Amniotic stem cell (primary cell): ENCODE data around the gene HLA-DPA1.
"Not testable (repeated sequence)": the region's sequence is repeated elsewhere in the genome, so short reads cannot be mapped to it uniquely, and the experiment has no call there.

ENCODE experiments used
- DNase-seq: peaks from one replicate; lab custom pipeline; 2025; lab: John Stamatoyannopoulos, UW

Gene HLA-DPA1

GRCh38 chr6:33064723-33065122 is 8.7 kb downstream of the HLA-DPA1 start:
- no peak for DNase-seq

- DNase-seq: not testable (repeated sequence)
Observed at GRCh38 chr6:33063435-33063834, 10.0 kb downstream of the HLA-DPA1 start.

GRCh38 chr6:33061987-33062386 is 11.5 kb downstream of the HLA-DPA1 start:
- no peak for DNase-seq

DNA sequence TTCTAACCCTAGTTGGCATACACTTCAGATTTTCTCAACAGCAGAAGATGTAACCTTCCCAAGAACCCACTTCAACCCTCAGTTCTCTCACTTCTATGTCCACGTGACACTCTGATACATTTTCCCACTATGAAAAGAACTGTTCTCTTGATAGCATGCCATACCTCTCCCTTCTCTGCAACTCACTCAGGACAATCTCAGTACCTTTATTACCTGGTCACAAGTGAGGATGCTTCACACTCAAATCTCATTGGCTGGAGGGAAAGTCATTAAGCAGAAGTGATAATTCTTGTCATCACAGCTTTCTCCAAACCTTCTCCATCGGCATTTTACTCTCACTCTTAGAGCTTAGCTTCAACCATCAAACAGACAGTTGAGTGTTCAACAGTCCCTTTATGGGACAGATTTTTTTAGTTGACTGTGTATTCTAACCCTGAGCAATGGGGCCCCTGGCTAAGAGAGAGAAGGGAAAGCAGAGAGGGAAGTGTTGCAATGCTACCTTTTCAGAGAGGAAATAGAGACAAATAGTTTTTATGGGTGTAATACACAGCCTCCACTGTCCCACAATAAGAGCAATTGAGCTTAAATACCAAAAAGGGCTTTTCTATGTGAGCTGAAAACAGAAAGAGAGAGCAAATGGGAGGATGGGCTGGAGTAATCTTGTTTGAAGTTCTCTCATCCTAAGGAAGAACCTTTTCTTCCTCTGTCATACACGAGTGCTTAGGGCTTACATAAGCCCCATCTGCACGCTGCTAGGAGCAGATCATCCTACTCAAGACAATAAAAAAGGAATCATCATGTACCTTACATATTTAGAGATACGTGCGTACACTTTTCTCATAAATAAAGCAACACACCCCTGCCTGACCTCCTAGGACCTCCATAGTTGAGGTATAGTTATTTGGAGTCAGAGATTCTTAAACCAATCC is 16.0 kb downstream of the HLA-DPA1 start:
- no peak for DNase-seq

DNA sequence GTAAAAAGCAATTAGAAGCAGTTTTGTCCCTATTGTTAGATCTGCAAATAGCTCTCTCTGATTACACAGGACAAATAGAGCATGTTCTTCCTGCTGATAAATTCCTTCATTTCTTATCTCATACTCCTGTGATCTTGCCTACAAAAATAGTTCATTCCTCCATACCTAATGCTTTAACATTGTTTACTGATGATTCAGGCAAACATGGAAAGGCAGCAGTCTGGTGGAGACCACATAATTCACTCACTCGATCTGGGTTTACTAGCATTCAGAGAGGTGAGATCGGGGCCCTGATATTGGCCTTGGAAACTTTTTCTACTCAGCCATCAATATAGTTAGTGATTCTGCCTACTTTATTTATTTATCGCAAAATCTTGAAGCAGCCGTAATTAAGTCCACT is 20.2 kb downstream of the HLA-DPA1 start:
- no peak for DNase-seq

DNA sequence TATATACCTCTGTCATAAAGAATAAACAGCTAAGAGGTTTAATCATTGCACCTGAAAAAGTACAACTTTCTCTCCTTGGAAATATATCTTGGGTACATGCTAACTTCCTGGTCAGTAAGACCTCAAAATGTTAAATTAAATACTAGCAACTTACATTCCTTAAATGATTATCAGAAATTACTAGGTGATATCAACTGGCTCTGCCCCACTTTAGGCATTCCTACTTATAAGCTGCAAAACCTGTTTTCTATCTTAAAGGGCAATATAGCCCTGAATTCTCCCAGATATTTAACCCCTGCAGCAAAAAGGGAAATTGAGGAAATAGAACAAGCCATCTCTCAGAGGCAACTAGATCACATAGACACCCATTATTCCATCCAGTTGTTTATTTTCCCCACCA is 20.8 kb downstream of the HLA-DPA1 start:
- DNase-seq: no peak

DNA sequence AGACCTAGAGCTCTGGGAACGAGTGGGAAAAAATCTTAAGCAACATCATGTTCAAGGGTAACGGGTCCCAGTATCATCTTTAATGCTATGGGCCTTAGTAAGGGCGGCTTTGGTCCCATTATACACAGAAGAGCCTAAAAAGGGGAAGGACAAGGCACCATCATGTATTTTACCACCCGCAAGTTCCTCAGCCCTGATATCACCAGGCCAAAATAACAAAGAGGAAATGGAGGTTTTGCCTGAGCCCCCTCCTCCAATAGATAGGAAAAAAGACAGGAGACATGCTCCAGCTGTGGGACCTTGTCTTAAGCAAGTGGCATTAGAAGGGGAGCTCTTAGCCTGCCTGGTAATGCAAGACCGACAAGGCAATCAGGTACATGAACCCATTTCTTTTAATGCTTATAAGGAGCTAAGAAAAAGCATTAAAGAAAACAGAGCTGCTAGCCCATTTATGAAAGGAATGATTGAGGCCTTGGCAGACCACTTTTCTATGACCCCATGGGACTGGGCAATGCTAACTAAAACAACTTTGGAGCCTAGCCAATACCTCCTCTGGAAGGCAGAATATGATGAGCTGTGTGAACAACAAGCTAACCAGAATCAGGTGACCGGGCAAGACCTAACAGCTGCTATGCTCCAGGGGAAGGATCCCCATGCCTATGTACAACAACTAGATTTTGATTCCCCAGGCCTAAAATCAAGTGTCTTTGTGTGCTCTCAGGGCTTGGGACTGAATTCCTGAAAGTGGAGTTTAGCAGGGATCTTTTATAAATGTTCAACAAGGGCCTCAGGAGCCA is 23.2 kb downstream of the HLA-DPA1 start:
- DNase-seq: no peak

- DNase-seq: no peak
Observed at GRCh38 chr6:33049323-33050013, 24.0 kb downstream of the HLA-DPA1 start.

DNA sequence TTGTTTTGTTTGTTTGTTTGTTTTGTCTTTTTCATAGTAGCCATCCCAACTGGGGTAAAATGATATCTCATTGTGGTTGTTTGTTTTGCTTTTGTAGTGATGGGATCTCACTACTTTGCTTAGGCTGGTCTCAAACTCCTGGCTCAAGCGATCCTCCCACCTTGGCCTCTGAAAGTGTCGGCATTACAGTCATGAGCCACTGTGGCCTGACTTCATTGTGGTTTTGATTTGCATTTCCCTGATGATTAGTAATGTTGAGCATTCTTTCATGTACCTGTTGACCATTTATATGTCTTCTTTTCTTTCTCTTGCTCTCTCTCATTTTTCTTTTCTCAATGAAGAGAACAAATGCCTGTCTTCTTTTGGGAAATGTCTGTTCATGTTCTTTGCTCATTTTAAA is 33.3 kb downstream of the HLA-DPA1 start:
- DNase-seq: no peak

DNA sequence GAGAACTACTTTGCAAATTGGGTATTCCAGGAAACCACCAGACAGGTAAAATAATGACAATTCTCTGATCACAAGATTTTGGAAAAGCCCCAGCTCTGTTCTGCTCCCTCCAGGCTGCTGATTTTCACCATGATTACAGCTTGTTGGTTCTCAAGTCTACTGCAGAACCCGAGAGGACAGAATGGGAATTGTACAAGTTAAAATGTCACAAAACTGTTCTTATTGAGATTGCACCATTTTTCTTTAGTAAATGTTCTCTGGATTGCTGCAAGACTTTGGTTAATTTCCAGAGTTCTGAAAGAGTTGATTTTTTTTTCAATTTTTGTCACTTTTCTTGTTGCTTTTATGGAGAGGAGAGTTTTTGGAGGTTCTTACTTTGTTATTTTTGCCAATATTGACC is 36.9 kb downstream of the HLA-DPA1 start:
- no peak for DNase-seq

DNA sequence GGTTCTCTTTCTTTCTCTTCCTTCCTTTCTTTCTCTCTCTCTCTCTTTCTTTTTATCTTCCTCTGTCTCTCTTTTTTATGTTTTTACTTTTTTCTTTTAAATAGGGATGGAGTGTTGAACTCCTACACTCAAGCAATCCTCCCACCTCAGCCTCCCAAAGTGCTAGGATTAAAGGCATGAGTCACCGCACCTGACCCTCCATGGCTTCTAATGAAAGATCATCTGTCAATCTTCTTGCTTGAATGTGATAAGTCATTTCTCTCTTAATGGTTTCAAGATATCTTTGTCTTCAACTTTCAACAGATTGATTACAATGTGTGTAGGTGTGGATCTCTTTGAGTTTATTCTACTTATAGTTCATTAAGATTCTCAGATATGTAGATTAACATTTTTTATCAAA is 38.9 kb downstream of the HLA-DPA1 start:
- DNase-seq: no peak

DNA sequence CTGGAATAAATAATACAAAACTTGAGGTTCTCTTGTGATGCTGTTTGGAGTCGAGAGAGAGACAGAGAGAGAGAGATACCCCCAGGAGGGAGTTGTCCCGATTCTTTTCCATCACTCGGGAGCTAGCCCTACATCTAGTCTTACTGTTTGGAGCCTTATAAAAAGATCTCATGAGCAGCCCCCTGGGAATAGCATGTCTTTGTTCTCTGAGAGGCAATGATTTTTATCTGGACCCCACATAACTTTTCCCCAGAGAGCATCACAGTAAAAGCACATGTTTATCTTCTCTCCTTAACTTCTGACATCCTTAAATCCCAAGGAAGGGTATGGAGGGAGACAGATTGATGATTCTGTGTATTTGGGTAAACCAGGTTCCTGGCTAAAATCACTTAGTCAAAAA is 43.2 kb downstream of the HLA-DPA1 start:
- DNase-seq: no peak

GRCh38 chr6:33029328-33030184 is 43.9 kb downstream of the HLA-DPA1 start:
- DNase-seq: no peak

DNA sequence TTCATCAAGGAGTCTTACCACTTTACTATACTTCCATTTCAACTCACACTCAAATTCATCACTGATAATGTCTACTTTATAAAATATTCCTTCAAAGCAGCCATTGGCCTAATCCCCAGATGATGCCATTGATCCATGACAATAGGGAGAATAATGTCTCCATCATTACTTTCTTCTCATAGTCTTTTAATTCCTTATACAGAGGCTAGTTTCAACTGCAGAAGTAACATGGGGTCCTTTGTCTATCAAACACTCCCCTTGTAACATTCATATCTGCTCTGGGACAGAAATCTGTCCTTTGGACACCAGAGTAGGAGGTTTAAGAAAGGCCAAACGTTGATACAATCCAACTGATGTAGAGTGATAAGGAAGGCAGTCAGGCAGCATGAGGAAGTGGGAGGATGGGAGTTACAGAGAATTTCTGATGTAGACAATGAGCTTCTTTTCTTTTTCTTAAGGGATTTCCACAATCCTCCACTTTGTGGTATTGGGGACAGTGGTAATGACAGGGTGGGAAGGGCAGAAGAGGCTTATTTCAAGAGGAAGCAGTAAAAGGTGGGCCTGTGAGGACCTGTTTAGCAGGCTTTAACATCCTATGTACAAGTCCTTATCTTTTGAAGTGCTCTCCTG is 45.1 kb downstream of the HLA-DPA1 start:
- DNase-seq: no peak

- no peak for DNase-seq
Observed at GRCh38 chr6:33024521-33024920, 48.9 kb downstream of the HLA-DPA1 start.

DNA sequence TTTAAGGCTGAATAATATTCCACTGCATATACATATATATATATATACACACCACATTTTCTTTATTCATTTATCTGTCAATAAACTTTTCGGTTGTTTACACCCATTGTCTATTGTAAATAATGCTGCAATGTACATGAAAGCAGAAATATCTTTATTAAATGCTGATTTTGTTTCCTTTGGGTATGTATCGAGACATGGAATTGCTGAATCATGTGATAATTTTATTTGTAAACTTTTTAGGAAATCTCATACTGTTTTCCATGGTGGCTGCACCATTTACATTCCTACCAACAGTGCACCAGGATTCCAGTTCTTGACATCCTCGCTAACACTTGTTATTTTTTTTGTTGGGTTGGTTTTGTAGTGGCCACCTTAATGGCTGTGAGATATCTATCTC is 49.9 kb downstream of the HLA-DPA1 start:
- DNase-seq: no peak

DNA sequence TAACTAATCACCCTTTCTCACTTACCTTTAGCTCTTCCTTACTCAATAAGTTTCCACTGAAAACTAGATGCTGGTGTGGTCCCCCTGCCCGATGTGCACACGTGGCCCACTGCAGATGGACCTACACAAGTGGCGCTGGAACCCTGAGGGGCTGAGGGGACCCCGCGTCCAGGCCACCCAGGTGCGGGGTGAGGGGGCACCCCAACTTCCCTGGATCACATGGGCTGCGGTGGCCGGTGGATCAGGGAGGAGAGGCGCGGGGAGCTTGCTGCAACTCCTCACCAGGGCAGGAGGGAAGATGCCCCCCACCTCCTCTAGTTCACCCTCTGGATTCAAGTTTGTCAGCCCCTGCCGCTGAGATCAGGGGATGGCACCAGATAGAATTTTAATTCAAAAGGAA is 51.5 kb downstream of the HLA-DPA1 start:
- no peak for DNase-seq

- no peak for DNase-seq
Observed at GRCh38 chr6:33019372-33019771, 54.1 kb downstream of the HLA-DPA1 start.

GRCh38 chr6:33018904-33019303 is 54.5 kb downstream of the HLA-DPA1 start:
- DNase-seq: no peak

DNA sequence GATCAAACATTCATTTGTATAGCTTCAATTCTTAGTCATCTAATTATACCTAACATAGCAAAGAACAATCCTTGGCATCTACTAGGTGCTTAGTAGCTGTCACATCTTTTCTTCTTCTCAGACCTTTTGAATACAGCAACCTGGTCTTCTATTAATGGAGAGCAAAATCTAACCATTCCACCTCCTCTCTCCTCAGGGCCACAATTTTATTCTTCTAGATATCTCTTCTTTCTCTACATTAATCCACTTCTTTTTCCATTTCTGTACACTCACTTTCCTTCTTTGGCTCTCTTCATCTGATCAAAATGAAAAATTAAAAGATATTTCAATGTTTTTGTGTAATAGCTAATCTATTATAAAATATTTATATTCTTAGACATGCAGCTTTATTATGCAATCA is 55.0 kb downstream of the HLA-DPA1 start:
- no peak for DNase-seq

- DNase-seq: no peak
Observed at GRCh38 chr6:33017694-33018353, 55.6 kb downstream of the HLA-DPA1 start.
